Subcutaneous adipose tissue (tissue), 4 donors: Measurements from ENCODE around the gene TTC8. TPM values are rescaled to one million over a fixed set of nuclear protein-coding genes. Genes with fewer than 3 reads are reported as not detected.

Experiments used
- CTCF ChIP-seq: fragments of 450-650 bp; IDR thresholded peaks from one replicate; pipeline ENCODE4 v1.5.1; 2016; ENCODE audit warnings: low read depth, mild to moderate bottlenecking, control low read depth, antibody characterized with exemption, moderate library complexity
- total RNA-seq, 4 donors: library from RNA; depleted of rRNA; stranded (reverse); fragments of >200 nt; gene quantifications; one replicate each; pipeline ENCODE4 v1.1.0, GENCODE V29; 2016

Gene TTC8
- total RNA-seq, 4 donors from 2014 or later = 17.4 to 38.9 (median 22.8) TPM

- TF ChIP-seq CTCF = no peak
These were observed 20.0 kb upstream of the TTC8 start for GRCh38 chr14:88804477-88804876.

- no peak for TF ChIP-seq CTCF
These were observed 16.1 kb upstream of the TTC8 start for GRCh38 chr14:88808359-88808758.

- no peak for TF ChIP-seq CTCF
These were observed 8.5 kb upstream of the TTC8 start for GRCh38 chr14:88815980-88816379.

GRCh38 chr14:88818018-88818417 lies 6.4 kb upstream of the TTC8 start:
- TF ChIP-seq CTCF = no peak

GRCh38 chr14:88821378-88821777 lies 3.1 kb upstream of the TTC8 start:
- no peak for TF ChIP-seq CTCF

- no peak for TF ChIP-seq CTCF
These were observed 2.6 kb upstream of the TTC8 start for GRCh38 chr14:88821888-88822287.

- no peak for TF ChIP-seq CTCF
These were observed 510 bp upstream of the TTC8 start for GRCh38 chr14:88823968-88824313.

GRCh38 chr14:88825078-88825458 lies 617 bp downstream of the TTC8 start:
- TF ChIP-seq CTCF = no peak
